Kidney (tissue), 14 donors: ENCODE results near the gene SREBF1. TPM values are rescaled to one million over a fixed set of nuclear protein-coding genes. Genes with fewer than 3 reads are reported as not detected.

Experiments
- DNase-seq, 5 donors: peaks; one replicate each; pipeline ENCODE4 v3.0.0-alpha.2; 2013 to 2020
- FAIRE-seq: peaks from 2 replicates; lab custom pipeline; 2012; peaks lifted over from hg19 to GRCh38; lab: Jason Lieb, UNC
- H3K27ac ChIP-seq, 2 donors: one replicate each; pipeline ENCODE4 v1.7.0; 2013; ENCODE audit warnings: low read depth in 2 of 2, low read length in 2 of 2, inconsistent platforms in 1 of 2
- H3K27me3 ChIP-seq: one replicate; pipeline ENCODE4 v1.7.1; 2013; ENCODE audit warnings: low read length, inconsistent platforms; ENCODE audit not compliant: control insufficient read depth, insufficient read depth
- H3K36me3 ChIP-seq, 3 donors: one replicate each; pipeline versions ENCODE4 v1.7.0 to v1.7.1; 2013; ENCODE audit warnings: low read length in 3 of 3, control low read depth in 1 of 3, inconsistent platforms in 1 of 3; ENCODE audit not compliant: insufficient read depth in 3 of 3, control insufficient read depth in 2 of 3
- H3K4me1 ChIP-seq, 3 donors: one replicate each; pipeline versions ENCODE4 v1.7.0 to v1.7.1; 2013; ENCODE audit warnings: low read length in 3 of 3, inconsistent platforms in 1 of 3, low read depth in 1 of 3; ENCODE audit not compliant: control insufficient read depth in 2 of 3, insufficient read depth in 2 of 3
- H3K4me3 ChIP-seq, 3 donors: one replicate each; pipeline versions ENCODE4 v1.7.0 to v1.8.1; 2013; ENCODE audit warnings: low read length in 3 of 3, control low read depth in 1 of 3, inconsistent platforms in 1 of 3
- H3K9ac ChIP-seq, 3 donors: one replicate each; pipeline versions ENCODE4 v1.7.0 to v1.7.1; 2013; ENCODE audit warnings: low read length in 3 of 3, control low read depth in 1 of 3, inconsistent platforms in 1 of 3
- H3K9me3 ChIP-seq, 3 donors: one replicate each; pipeline versions ENCODE4 v1.7.0 to v1.7.1; 2013; ENCODE audit warnings: low read length in 3 of 3, control low read depth in 1 of 3, inconsistent platforms in 1 of 3; ENCODE audit not compliant: control insufficient read depth in 2 of 3, insufficient read depth in 1 of 3
- CTCF ChIP-seq: IDR thresholded peaks from 3 replicates; pipeline ENCODE4 v1.5.1; 2012; ENCODE audit warnings: mild to moderate bottlenecking, moderate library complexity, borderline replicate concordance; ENCODE audit not compliant: insufficient read depth; ENCODE audit errors: extremely low read depth
- intact Hi-C: fragments of 100-400 bp; cut with DNase I; formaldehyde crosslinking; loops from one replicate; pipeline ENCODE4 v1.11.1; 2022
- polyA plus RNA-seq: library from polyadenylated mRNA; stranded (reverse); fragments of 350-450 nt; fragmentation: Illumina TruSeq; extraction: RNeasy Lipid Tissue Mini Kit (QIAGEN cat#74804); gene quantifications from one replicate; pipeline ENCODE4 v1.2.3, GENCODE V29; 2014; ENCODE audit warnings: low read depth, low replicate concordance; ENCODE audit not compliant: insufficient read depth
- total RNA-seq: library from RNA; stranded (reverse); fragmentation: NEBNext Ultra II Directional; extraction: Animal tissue kit (Norgen Biotek cat#: 25700); gene quantifications from one replicate; pipeline ENCODE4 v1.2.1, GENCODE V29; 2021
- donor health status: control.
- donor health status: control.
- donor health status: control.
- donor health status: control.
- donor health status: control.
- donor health status: DM: yes; HTN: yes; CAD: no.
- donor health status: Normal renal cell carcinoma (clear cell type).

SREBF1 gene
- total and polyA plus RNA-seq, 2 donors from 2014 or later: 37.6 to 48.3 TPM

GRCh38 chr17:17851103-17852002 lies 14.6 kb upstream of the SREBF1 start:
- intact Hi-C loops: no loop called here
- H3K36me3 ChIP-seq: peaks cover 0 to 2% (median 0%) of the 10 kb centered on the region in 3 donors
- no peak overlapping the region for H3K27ac ChIP-seq
- H3K9ac ChIP-seq: no peak overlapping the region
- peaks cover 0 to 26% (median 17%) of the 10 kb centered on the region in 3 donors for H3K4me1 ChIP-seq
- no peaks in the 10 kb centered on the region for H3K9me3 ChIP-seq
- peak in 3 of 5 donors; percentile 35 to 58 (median 52) for DNase-seq
- FAIRE-seq: no peak
- TF ChIP-seq CTCF: no peak
- H3K4me3 ChIP-seq: no peak overlapping the region
- H3K27me3 ChIP-seq: no peaks in the 10 kb centered on the region

GRCh38 chr17:17849845-17850373 lies 13.1 kb upstream of the SREBF1 start:
- DNase-seq (peak in 2 of 5 donors; percentile 48 to 61), FAIRE-seq (no peak)
- H3K4me1 ChIP-seq: peaks cover 0 to 21% (median 9%) of the 10 kb centered on the region in 3 donors
- peak overlapping the region; percentile 49 to 70 for H3K27ac ChIP-seq
- no peaks in the 10 kb centered on the region for H3K27me3 ChIP-seq
- no peak overlapping the region for H3K4me3 ChIP-seq
- no peaks in the 10 kb centered on the region for H3K9me3 ChIP-seq
- peaks cover 0 to 2% (median 0%) of the 10 kb centered on the region in 3 donors for H3K36me3 ChIP-seq
- intact Hi-C loops: no loop called here
- no peak overlapping the region for H3K9ac ChIP-seq
- TF ChIP-seq CTCF: no peak

- intact Hi-C loops: no loop called here
- Histone ChIP-seq H3K4me3 (no peak overlapping the region), H3K9ac (no peak overlapping the region), H3K27me3 (no peaks in the 10 kb centered on the region), H3K4me1 (peaks cover 0 to 19% (median 9%) of the 10 kb centered on the region in 3 donors), H3K27ac (peak overlapping the region; percentile 49 to 70), H3K36me3 (peaks cover 0 to 2% (median 0%) of the 10 kb centered on the region in 3 donors), H3K9me3 (no peaks in the 10 kb centered on the region)
- DNase-seq (peak in 2 of 5 donors; percentile 43 to 85), FAIRE-seq (no peak)
- TF ChIP-seq CTCF: no peak
Measured at GRCh38 chr17:17849147-17849820, 12.5 kb upstream of the SREBF1 start.
